T-cell (primary cell): ENCODE measurements around the gene GALNT10. TPM values are rescaled to one million over a fixed set of nuclear protein-coding genes. Genes with fewer than 3 reads are reported as not detected.

Source experiments
- ATAC-seq, 4 experiments: fragments of 200-7000 bp in 3 of 4; fragments of 150-1000 bp in 1 of 4; cut with Tn5 transposase; replicated peaks in 1 of 4; 1 replicate in 3 of 4; 2 replicates in 1 of 4; pipeline ENCODE4 v1.10.0; 2021; ENCODE audit warnings: moderate library complexity in 3 of 4, mild to moderate bottlenecking in 2 of 4, moderate number of reproducible peaks in 1 of 4
- CTCF ChIA-PET, 2 donors: fragments of 300-600 bp; sonication (Branson Sonifier 250); formaldehyde crosslinking; loops; one replicate each; lab custom pipeline; 2022; ENCODE audit warnings: antibody characterized with exemption in 2 of 2; lab: Charles Lee
- POLR2A ChIA-PET, 2 donors: fragments of 300-600 bp; sonication (Branson Sonifier 250); formaldehyde crosslinking; loops; one replicate each; lab custom pipeline; 2022; ENCODE audit warnings: antibody characterized with exemption in 2 of 2; lab: Charles Lee
- DNase-seq, 35 experiments: peaks; one replicate each; pipeline versions ENCODE4 v3.0.0 to v3.0.0-alpha.2; 2013 to 2023
- H3K27ac ChIP-seq: one replicate; pipeline ENCODE4 v1.5.1; 2013; ENCODE audit warnings: low read length
- H3K27me3 ChIP-seq, 2 experiments: replicated peaks in 1 of 2; 1 replicate in 1 of 2; 2 replicates in 1 of 2; pipeline versions ENCODE4 v1.6.1 to v1.7.0; 2013; ENCODE audit warnings: low read length in 1 of 2, mixed read lengths in 1 of 2; ENCODE audit not compliant: control insufficient read depth in 2 of 2, insufficient read depth in 2 of 2; ENCODE audit errors: extremely low read depth in 1 of 2
- H3K36me3 ChIP-seq, 2 donors: 1 replicate in 1 of 2; 2 replicates in 1 of 2; pipeline versions ENCODE4 v1.6.1 to v1.7.0; 2013; ENCODE audit warnings: low read length in 1 of 2; ENCODE audit not compliant: control insufficient read depth in 2 of 2, insufficient read depth in 1 of 2; ENCODE audit errors: extremely low read depth in 1 of 2
- H3K4me1 ChIP-seq, 2 experiments: 1 replicate in 1 of 2; 2 replicates in 1 of 2; pipeline versions ENCODE4 v1.6.1 to v1.7.0; 2013; ENCODE audit warnings: low read length in 2 of 2, mixed read lengths in 1 of 2; ENCODE audit not compliant: insufficient read depth in 2 of 2, control insufficient read depth in 1 of 2; ENCODE audit errors: extremely low read depth in 1 of 2
- H3K4me3 ChIP-seq, 2 donors: 1 replicate in 1 of 2; 2 replicates in 1 of 2; pipeline versions ENCODE4 v1.5.1 to v1.7.0; 2013; ENCODE audit warnings: mild to moderate bottlenecking in 2 of 2, low read length in 1 of 2, moderate library complexity in 1 of 2; ENCODE audit not compliant: control insufficient read depth in 1 of 2; ENCODE audit errors: extremely low read depth in 1 of 2
- H3K9me3 ChIP-seq: 2 replicates; pipeline ENCODE4 v1.7.0; 2013
- H3K27ac Mint-ChIP-seq, 2 donors: one replicate each; pipeline ENCODE4 v1.8.0; 2020 to 2021; ENCODE audit warnings: mild to moderate bottlenecking in 2 of 2, mixed read lengths in 2 of 2
- H3K27me3 Mint-ChIP-seq, 2 donors: one replicate each; pipeline ENCODE4 v1.8.0; 2021 to 2022; ENCODE audit warnings: mixed read lengths in 2 of 2
- H3K36me3 Mint-ChIP-seq: one replicate; pipeline ENCODE4 v1.8.0; 2021; ENCODE audit warnings: mixed read lengths
- H3K4me1 Mint-ChIP-seq, 3 donors: one replicate each; pipeline ENCODE4 v1.8.0; 2020 to 2022; ENCODE audit warnings: mixed read lengths in 3 of 3, mild to moderate bottlenecking in 1 of 3
- H3K4me3 Mint-ChIP-seq, 3 donors: one replicate each; pipeline ENCODE4 v1.8.0; 2020 to 2022; ENCODE audit warnings: mild to moderate bottlenecking in 3 of 3, mixed read lengths in 3 of 3, moderate library complexity in 3 of 3
- H3K9me3 Mint-ChIP-seq, 3 donors: one replicate each; pipeline ENCODE4 v1.8.0; 2020 to 2022; ENCODE audit warnings: mixed read lengths in 3 of 3
- WGBS: methylation state at CpG from one replicate; pipeline ENCODE4 v1.1.5; 2013; ENCODE audit warnings: missing lambda C conversion rate; ENCODE audit not compliant: insufficient coverage; 5-methylcytosine and 5-hydroxymethylcytosine counted together
- total RNA-seq, 35 experiments: library from RNA in 6 of 35; stranded (reverse) in 6 of 35; fragments of 120-200 nt in 1 of 35; gene quantifications; one replicate each; pipeline versions ENCODE4 v1.2.1 to v1.2.4 and lab custom pipeline; 2013 to 2026

The GALNT10 gene
- total RNA-seq, 5 donors from 2014 or later (not counting 1 experiment from before 2014, with no cell fraction given): 26.9 to 62.7 (median 40.8) TPM

DNA sequence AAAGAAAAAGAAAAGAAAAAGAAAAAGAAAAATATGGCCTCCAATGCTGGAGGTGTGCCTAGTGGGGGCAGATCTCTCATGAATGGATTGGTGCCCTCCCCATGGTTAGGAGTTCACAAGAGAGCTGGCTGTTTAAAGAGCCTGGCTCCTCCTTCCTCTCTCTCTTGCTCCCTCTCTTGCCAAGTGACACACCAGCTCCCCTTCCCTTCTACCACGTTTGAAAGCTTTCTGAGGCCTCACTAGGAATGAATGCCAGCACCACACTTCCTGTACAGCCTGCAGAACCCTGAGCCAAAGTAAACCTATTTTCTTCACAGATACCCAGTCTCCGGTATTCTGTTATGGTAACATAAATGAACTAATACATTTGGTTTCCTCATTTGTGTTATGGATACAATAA is 14.4 kb upstream of the GALNT10 start:
- H3K9me3 Mint-ChIP-seq: no peaks in the 10 kb centered on the region
- Histone ChIP-seq H3K27me3 (peaks cover 0 to 7% of the 10 kb centered on the region in 2 experiments), H3K9me3 (no peaks in the 10 kb centered on the region), H3K36me3 (no peaks in the 10 kb centered on the region), H3K4me1 (no peaks in the 10 kb centered on the region), H3K27ac (no peak overlapping the region), H3K4me3 (no peak overlapping the region)
- ATAC-seq (no peak), DNase-seq (no peak)
- WGBS: 20% methylated on average over 1 of the region's 2 CpGs
- ChIA-PET POLR2A (no interaction called here), CTCF (interaction anchor here (0.6 to 1.2 kb wide), 2 partner anchors 10 to 121 kb away, joined by 3 to 9 read pairs; no protein-coding TSS in a partner anchor)
- H3K4me3 Mint-ChIP-seq: no peak overlapping the region
- H3K27me3 Mint-ChIP-seq: peaks cover 4 to 5% of the 10 kb centered on the region in 2 donors
- no peaks in the 10 kb centered on the region for H3K36me3 Mint-ChIP-seq
- no peaks in the 10 kb centered on the region for H3K4me1 Mint-ChIP-seq
- H3K27ac Mint-ChIP-seq: no peak overlapping the region

DNA sequence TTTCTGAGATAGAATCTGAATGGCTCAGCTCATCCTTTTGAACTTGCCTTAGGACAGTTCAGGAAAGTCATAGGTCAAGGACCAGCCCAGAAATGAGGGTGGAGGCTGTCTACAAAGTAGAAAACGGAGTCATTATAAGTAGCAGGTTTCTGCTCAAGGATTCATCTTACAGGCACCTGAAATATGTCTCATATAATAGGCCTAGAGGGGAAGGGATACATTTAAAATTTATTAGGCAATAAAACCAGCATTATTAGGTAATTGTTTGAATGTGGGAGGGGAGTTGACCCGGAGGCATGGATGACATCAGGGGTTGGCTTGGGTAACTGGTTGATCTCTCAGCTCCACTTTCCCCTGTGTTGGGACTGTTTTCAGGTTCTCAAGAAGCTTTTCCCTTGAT is 11.9 kb upstream of the GALNT10 start:
- H3K27me3 ChIP-seq: peaks cover 0 to 5% of the 10 kb centered on the region in 2 experiments
- ChIA-PET POLR2A (no interaction called here), CTCF (interaction anchor here (1.4 to 2.9 kb wide), 2 partner anchors 106 to 204 kb away, joined by 5 to 11 read pairs; no protein-coding TSS in a partner anchor)
- H3K27me3 Mint-ChIP-seq: peaks cover 3 to 4% of the 10 kb centered on the region in 2 donors
- DNase-seq (no peak), ATAC-seq (no peak)
- H3K36me3 ChIP-seq: no peaks in the 10 kb centered on the region
- H3K36me3 Mint-ChIP-seq: no peaks in the 10 kb centered on the region
- no peaks in the 10 kb centered on the region for H3K9me3 Mint-ChIP-seq
- no peaks in the 10 kb centered on the region for H3K9me3 ChIP-seq
- 100% methylated on average over 1 of the region's 2 CpGs for WGBS
- H3K4me1 ChIP-seq: no peaks in the 10 kb centered on the region
- no peak overlapping the region for H3K4me3 Mint-ChIP-seq
- no peak overlapping the region for H3K4me3 ChIP-seq
- peaks cover 0 to 3% (median 0%) of the 10 kb centered on the region in 3 donors for H3K4me1 Mint-ChIP-seq
- no peak overlapping the region for H3K27ac ChIP-seq
- H3K27ac Mint-ChIP-seq: no peak overlapping the region

DNA sequence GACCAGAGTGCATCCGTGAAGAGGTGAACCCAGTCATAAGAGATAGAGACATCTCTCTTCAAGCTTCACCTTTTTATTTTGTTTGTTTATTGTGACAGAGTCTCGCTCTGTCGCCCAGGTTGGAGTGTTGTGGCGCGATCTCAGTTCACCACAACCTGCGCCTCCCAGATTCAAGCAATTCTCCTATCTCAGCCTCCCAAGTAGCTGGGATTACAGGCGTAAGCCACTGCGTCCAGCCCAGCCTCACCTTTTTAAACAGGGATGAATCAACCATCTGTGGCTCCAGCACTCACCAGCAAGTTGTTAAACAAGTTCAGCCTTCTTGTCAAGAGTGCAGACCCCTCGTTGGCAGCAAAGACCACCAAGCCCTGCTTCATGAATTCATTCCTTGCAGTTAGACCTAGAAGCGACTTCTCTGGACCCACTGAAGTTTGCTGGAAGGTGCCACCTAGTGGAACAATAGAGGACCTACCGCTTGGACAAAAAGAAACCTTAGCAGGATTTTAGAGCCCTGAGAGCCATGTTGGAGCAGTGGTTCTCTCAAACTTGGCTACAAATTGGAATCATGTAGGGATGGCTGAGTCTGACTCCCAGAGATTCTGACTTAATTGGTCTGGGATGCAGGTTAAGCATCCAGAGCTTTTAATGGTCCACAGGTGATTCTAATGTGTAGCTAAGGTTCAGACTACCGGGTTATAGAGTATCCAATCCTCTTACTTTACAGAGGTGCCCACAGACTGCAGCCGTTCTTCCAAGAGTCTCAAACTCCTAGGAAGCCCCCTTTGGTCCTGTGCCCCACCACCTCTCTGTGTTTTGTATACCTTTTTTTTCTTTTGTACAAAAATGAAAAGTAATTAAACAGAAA is 10.5 kb upstream of the GALNT10 start:
- POLR2A ChIA-PET: no interaction called here
- H3K4me1 ChIP-seq: no peaks in the 10 kb centered on the region
- WGBS: 56% methylated on average over 6 of the region's 13 CpGs
- Mint-ChIP-seq H3K27me3 (peaks cover 3 to 4% of the 10 kb centered on the region in 2 donors), H3K9me3 (no peaks in the 10 kb centered on the region), H3K4me3 (no peak overlapping the region), H3K4me1 (peaks cover 0 to 3% (median 0%) of the 10 kb centered on the region in 3 donors), H3K36me3 (no peaks in the 10 kb centered on the region), H3K27ac (no peak overlapping the region)
- H3K27ac ChIP-seq: no peak overlapping the region
- H3K4me3 ChIP-seq: no peak overlapping the region
- peaks cover 0 to 5% of the 10 kb centered on the region in 2 experiments for H3K27me3 ChIP-seq
- H3K9me3 ChIP-seq: no peaks in the 10 kb centered on the region
- no peaks in the 10 kb centered on the region for H3K36me3 ChIP-seq
- CTCF ChIA-PET: interaction anchor here (0.6 to 2.9 kb wide), 6 partner anchors 10 to 110 kb away, joined by 3 to 13 read pairs (median 8); partner anchors contain the start of gene GALNT10 (in 1 of the 2)
- DNase-seq (peak in 15 of 35 experiments; percentile 5 to 68 (median 25)), ATAC-seq (peak; percentile 80 to 92 (median 86))

DNA sequence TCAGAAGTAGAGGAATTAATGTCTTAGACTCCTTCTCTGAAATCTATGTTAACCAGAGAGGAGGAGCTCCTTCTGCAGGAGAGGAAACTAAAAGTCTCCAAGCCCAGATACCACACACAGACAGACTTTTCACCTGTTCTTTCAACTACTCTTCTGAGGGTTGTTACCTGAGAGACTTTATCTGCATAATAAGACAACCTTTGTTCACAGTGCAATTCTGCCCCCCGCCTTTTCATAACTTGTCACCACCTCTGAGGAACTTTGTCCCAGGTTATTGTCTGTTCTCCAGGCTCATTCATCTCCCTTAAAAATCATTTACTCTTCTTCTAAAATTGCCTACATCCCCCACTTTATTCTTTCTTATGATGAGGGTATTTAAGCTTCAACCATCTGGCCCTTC is 9.4 kb upstream of the GALNT10 start:
- H3K9me3 ChIP-seq: no peaks in the 10 kb centered on the region
- Mint-ChIP-seq H3K27me3 (peaks cover 3 to 4% of the 10 kb centered on the region in 2 donors), H3K4me3 (no peak overlapping the region), H3K27ac (no peak overlapping the region), H3K36me3 (no peaks in the 10 kb centered on the region), H3K4me1 (peaks cover 0 to 3% (median 0%) of the 10 kb centered on the region in 3 donors), H3K9me3 (no peaks in the 10 kb centered on the region)
- H3K27me3 ChIP-seq: peaks cover 0 to 5% of the 10 kb centered on the region in 2 experiments
- ATAC-seq (no peak), DNase-seq (no peak)
- POLR2A ChIA-PET: interaction anchor here in 1 of 2 donors (0.5 kb wide), 1 partner anchor 255 kb away, joined by 10 read pairs; no protein-coding TSS in a partner anchor
- H3K4me1 ChIP-seq: no peaks in the 10 kb centered on the region
- no CpG with 5 or more reads among the region's 1 CpG for WGBS
- no peak overlapping the region for H3K4me3 ChIP-seq
- CTCF ChIA-PET: interaction anchor here (0.9 to 2.5 kb wide), 9 partner anchors 9 to 207 kb away, joined by 3 to 10 read pairs (median 4); partner anchors contain the start of gene GALNT10 (in 1 of the 2)
- no peaks in the 10 kb centered on the region for H3K36me3 ChIP-seq
- no peak overlapping the region for H3K27ac ChIP-seq

DNA sequence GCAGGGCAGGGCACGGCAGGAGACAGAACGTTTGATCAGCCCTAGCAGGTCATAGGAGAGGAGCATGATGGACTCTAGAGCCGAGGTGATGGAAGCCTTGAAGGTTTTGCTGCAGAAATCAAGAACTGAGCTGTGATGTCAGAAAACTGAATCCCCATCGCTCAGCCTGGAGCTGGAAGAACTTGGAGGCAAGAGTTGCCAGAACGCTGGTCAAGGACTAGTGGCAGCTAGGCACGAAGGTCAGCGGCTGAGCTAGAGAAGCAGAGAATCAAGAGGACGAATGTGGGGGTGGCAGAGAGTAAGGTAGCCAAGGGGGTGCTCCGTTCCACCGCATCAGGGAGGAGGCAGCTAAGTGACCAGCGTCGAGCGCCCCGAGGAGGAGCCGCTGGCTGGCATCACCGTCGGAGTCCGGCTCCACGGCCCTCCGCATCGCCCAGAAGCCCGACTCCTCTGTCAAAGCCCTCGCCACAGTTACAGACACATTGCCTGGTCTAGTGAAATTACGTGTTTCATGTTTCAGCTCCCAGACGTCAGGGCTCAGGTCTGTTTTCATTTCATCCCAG is 1.2 kb upstream of the GALNT10 start:
- peaks cover 47 to 51% (median 47%) of the 10 kb centered on the region in 3 donors for H3K4me1 Mint-ChIP-seq
- CTCF ChIA-PET: interaction anchor here (0.6 to 2.3 kb wide), 12 partner anchors 8 to 767 kb away, joined by 3 to 10 read pairs (median 4); partner anchors contain the start of genes FAM114A2 (in 1 of the 2) and MFAP3 (in 1 of the 2)

More for the DNA sequence above, 1.2 kb upstream of the GALNT10 start:
- Histone ChIP-seq H3K4me1 (peaks cover 7 to 34% of the 10 kb centered on the region in 2 experiments), H3K9me3 (no peaks in the 10 kb centered on the region), H3K36me3 (peaks cover 0 to 6% of the 10 kb centered on the region in 2 donors), H3K4me3 (peak overlapping the region; percentile 76 to 99), H3K27me3 (peaks cover 0 to 5% of the 10 kb centered on the region in 2 experiments), H3K27ac (peak overlapping the region; percentile 78)
- no peaks in the 10 kb centered on the region for H3K9me3 Mint-ChIP-seq
- H3K4me3 Mint-ChIP-seq: peak overlapping the region; percentile 81 to 86 (median 86)
- H3K27ac Mint-ChIP-seq: peak overlapping the region; percentile 71 to 85
- DNase-seq: no peak
- H3K27me3 Mint-ChIP-seq: no peaks in the 10 kb centered on the region
- ATAC-seq: no peak
- H3K36me3 Mint-ChIP-seq: peaks cover 1% of the 10 kb centered on the region
- POLR2A ChIA-PET: interaction anchor here (0.6 to 1.1 kb wide), 2 partner anchors 19 to 150 kb away, joined by 3 to 4 read pairs; partner anchors contain the start of genes FAM114A2 (in 1 of the 2) and MFAP3 (in 1 of the 2)
- WGBS: 27% methylated on average over 25 of the region's 25 CpGs
